Dendritic cell treated with granulocyte-macrophage colony-stimulating factor and Interleukin-4, amounts not matched to agents 40 ng/mL and 50 ng/mL, for 4 days (primary cell): Measurements from ENCODE around the gene TMPRSS11D.

ENCODE experiments used
- H3K27ac Mint-ChIP-seq: one replicate; pipeline ENCODE4 v1.8.0; 2022; ENCODE audit warnings: mild to moderate bottlenecking, mixed read lengths
- H3K27me3 Mint-ChIP-seq: one replicate; pipeline ENCODE4 v1.8.0; 2022; ENCODE audit warnings: mild to moderate bottlenecking, mixed read lengths
- H3K36me3 Mint-ChIP-seq: one replicate; pipeline ENCODE4 v1.8.0; 2022; ENCODE audit warnings: low read depth, mixed read lengths
- H3K4me1 Mint-ChIP-seq: one replicate; pipeline ENCODE4 v1.8.0; 2022; ENCODE audit warnings: low read depth, mixed read lengths
- H3K4me3 Mint-ChIP-seq: one replicate; pipeline ENCODE4 v1.8.0; 2022; ENCODE audit warnings: mild to moderate bottlenecking, moderate library complexity, mixed read lengths
- H3K9me3 Mint-ChIP-seq: one replicate; pipeline ENCODE4 v1.8.0; 2022; ENCODE audit warnings: mixed read lengths
- intact Hi-C: fragments of 100-400 bp; cut with micrococcal nuclease; formaldehyde crosslinking; loops from one replicate; pipeline ENCODE4 v1.15.0; 2022

Gene TMPRSS11D

GRCh38 chr4:67879486-67879885 is 4.3 kb downstream of the TMPRSS11D start:
- Mint-ChIP-seq H3K4me1 (peaks cover 10% of the 10 kb centered on the region), H3K9me3 (no peaks in the 10 kb centered on the region), H3K36me3 (no peaks in the 10 kb centered on the region), H3K27ac (no peak overlapping the region), H3K27me3 (no peaks in the 10 kb centered on the region), H3K4me3 (no peak overlapping the region)
- intact Hi-C loops, result no loop called here

- Mint-ChIP-seq H3K27me3 (no peaks in the 10 kb centered on the region), H3K4me1 (peaks cover 6% of the 10 kb centered on the region), H3K27ac (no peak overlapping the region), H3K9me3 (no peaks in the 10 kb centered on the region), H3K36me3 (no peaks in the 10 kb centered on the region), H3K4me3 (no peak overlapping the region)
- intact Hi-C loops, result no loop called here
Measured at GRCh38 chr4:67877086-67877485, 6.7 kb downstream of the TMPRSS11D start.

GRCh38 chr4:67874986-67875385 is 8.8 kb downstream of the TMPRSS11D start:
- H3K27ac Mint-ChIP-seq, result no peak overlapping the region
- H3K9me3 Mint-ChIP-seq, result no peaks in the 10 kb centered on the region
- H3K4me3 Mint-ChIP-seq, result no peak overlapping the region
- intact Hi-C loops, result no loop called here
- H3K36me3 Mint-ChIP-seq, result no peaks in the 10 kb centered on the region
- no peaks in the 10 kb centered on the region for H3K27me3 Mint-ChIP-seq
- H3K4me1 Mint-ChIP-seq, result peaks cover 6% of the 10 kb centered on the region

GRCh38 chr4:67873116-67873515 is 10.7 kb downstream of the TMPRSS11D start:
- Mint-ChIP-seq H3K4me1 (no peaks in the 10 kb centered on the region), H3K27ac (no peak overlapping the region), H3K36me3 (no peaks in the 10 kb centered on the region), H3K4me3 (no peak overlapping the region), H3K27me3 (no peaks in the 10 kb centered on the region), H3K9me3 (no peaks in the 10 kb centered on the region)
- intact Hi-C loops, result loop anchor here (2.0 kb wide), 1 partner anchor 304 kb away; no protein-coding TSS in a partner anchor

- Mint-ChIP-seq H3K36me3 (no peaks in the 10 kb centered on the region), H3K27me3 (no peaks in the 10 kb centered on the region), H3K4me3 (no peak overlapping the region), H3K27ac (no peak overlapping the region), H3K4me1 (no peaks in the 10 kb centered on the region), H3K9me3 (no peaks in the 10 kb centered on the region)
- intact Hi-C loops, result loop anchor here (1.0 to 2.0 kb wide), 2 partner anchors 38 to 305 kb away; no protein-coding TSS in a partner anchor
Measured at GRCh38 chr4:67871867-67872266, 11.9 kb downstream of the TMPRSS11D start.

GRCh38 chr4:67869580-67870190 is 14.1 kb downstream of the TMPRSS11D start:
- Mint-ChIP-seq H3K27ac (no peak overlapping the region), H3K27me3 (no peaks in the 10 kb centered on the region), H3K4me3 (no peak overlapping the region), H3K9me3 (no peaks in the 10 kb centered on the region), H3K36me3 (no peaks in the 10 kb centered on the region), H3K4me1 (no peaks in the 10 kb centered on the region)
- intact Hi-C loops, result no loop called here

- no peaks in the 10 kb centered on the region for H3K9me3 Mint-ChIP-seq
- no peaks in the 10 kb centered on the region for H3K27me3 Mint-ChIP-seq
- no peaks in the 10 kb centered on the region for H3K36me3 Mint-ChIP-seq
- intact Hi-C loops, result no loop called here
- H3K27ac Mint-ChIP-seq, result no peak overlapping the region
- no peaks in the 10 kb centered on the region for H3K4me1 Mint-ChIP-seq
- no peak overlapping the region for H3K4me3 Mint-ChIP-seq
Measured at GRCh38 chr4:67861513-67861912, 22.3 kb downstream of the TMPRSS11D start.

- no peaks in the 10 kb centered on the region for H3K4me1 Mint-ChIP-seq
Measured at GRCh38 chr4:67853336-67853735, 30.5 kb downstream of the TMPRSS11D start.

GRCh38 chr4:67820903-67821302 is 62.9 kb downstream of the TMPRSS11D start:
- no peaks in the 10 kb centered on the region for H3K27me3 Mint-ChIP-seq
- H3K9me3 Mint-ChIP-seq, result no peaks in the 10 kb centered on the region
- H3K36me3 Mint-ChIP-seq, result no peaks in the 10 kb centered on the region
- H3K27ac Mint-ChIP-seq, result no peak overlapping the region
- H3K4me3 Mint-ChIP-seq, result no peak overlapping the region
- intact Hi-C loops, result no loop called here
- no peaks in the 10 kb centered on the region for H3K4me1 Mint-ChIP-seq

More at GRCh38 chr4:67853336-67853735, 30.5 kb downstream of the TMPRSS11D start:
- intact Hi-C loops, result no loop called here
- no peak overlapping the region for H3K27ac Mint-ChIP-seq
- no peaks in the 10 kb centered on the region for H3K36me3 Mint-ChIP-seq
- no peaks in the 10 kb centered on the region for H3K9me3 Mint-ChIP-seq
- no peak overlapping the region for H3K4me3 Mint-ChIP-seq
- no peaks in the 10 kb centered on the region for H3K27me3 Mint-ChIP-seq

GRCh38 chr4:67810011-67810410 is 73.8 kb downstream of the TMPRSS11D start:
- H3K4me3 Mint-ChIP-seq, result no peak overlapping the region
- H3K9me3 Mint-ChIP-seq, result peaks cover 38% of the 10 kb centered on the region
- H3K4me1 Mint-ChIP-seq, result no peaks in the 10 kb centered on the region
- H3K27ac Mint-ChIP-seq, result no peak overlapping the region
- intact Hi-C loops, result no loop called here
- H3K36me3 Mint-ChIP-seq, result no peaks in the 10 kb centered on the region
- no peaks in the 10 kb centered on the region for H3K27me3 Mint-ChIP-seq

- Mint-ChIP-seq H3K4me1 (no peaks in the 10 kb centered on the region), H3K4me3 (no peak overlapping the region), H3K9me3 (peaks cover 36% of the 10 kb centered on the region), H3K27me3 (no peaks in the 10 kb centered on the region), H3K27ac (no peak overlapping the region), H3K36me3 (no peaks in the 10 kb centered on the region)
- intact Hi-C loops, result no loop called here
Measured at GRCh38 chr4:67809502-67809901, 74.3 kb downstream of the TMPRSS11D start.

- H3K27me3 Mint-ChIP-seq, result no peaks in the 10 kb centered on the region
- no peaks in the 10 kb centered on the region for H3K9me3 Mint-ChIP-seq
- H3K36me3 Mint-ChIP-seq, result no peaks in the 10 kb centered on the region
- intact Hi-C loops, result no loop called here
- H3K4me3 Mint-ChIP-seq, result no peak overlapping the region
- no peaks in the 10 kb centered on the region for H3K4me1 Mint-ChIP-seq
- H3K27ac Mint-ChIP-seq, result no peak overlapping the region
Measured at GRCh38 chr4:67796810-67797209, 87.0 kb downstream of the TMPRSS11D start.

- intact Hi-C loops, result no loop called here
- no peaks in the 10 kb centered on the region for H3K27me3 Mint-ChIP-seq
- no peak overlapping the region for H3K4me3 Mint-ChIP-seq
- H3K4me1 Mint-ChIP-seq, result no peaks in the 10 kb centered on the region
- H3K9me3 Mint-ChIP-seq, result no peaks in the 10 kb centered on the region
- no peak overlapping the region for H3K27ac Mint-ChIP-seq
- no peaks in the 10 kb centered on the region for H3K36me3 Mint-ChIP-seq
Measured at GRCh38 chr4:67790721-67791120, 93.1 kb downstream of the TMPRSS11D start.

- Mint-ChIP-seq H3K4me1 (no peaks in the 10 kb centered on the region), H3K4me3 (no peak overlapping the region), H3K27ac (no peak overlapping the region), H3K27me3 (no peaks in the 10 kb centered on the region), H3K36me3 (no peaks in the 10 kb centered on the region), H3K9me3 (no peaks in the 10 kb centered on the region)
- intact Hi-C loops, result no loop called here
Measured at GRCh38 chr4:67787311-67787710, 96.5 kb downstream of the TMPRSS11D start.

GRCh38 chr4:67785528-67785927 is 98.3 kb downstream of the TMPRSS11D start:
- Mint-ChIP-seq H3K4me1 (no peaks in the 10 kb centered on the region), H3K27ac (no peak overlapping the region), H3K36me3 (no peaks in the 10 kb centered on the region), H3K9me3 (no peaks in the 10 kb centered on the region), H3K4me3 (no peak overlapping the region), H3K27me3 (no peaks in the 10 kb centered on the region)
- intact Hi-C loops, result no loop called here
